GM10266 (cell line): Measurements from ENCODE around the gene ATXN1.

Source experiments
- DNase-seq: peaks from one replicate; pipeline ENCODE4 v3.0.0; 2012; ENCODE audit errors: extremely low spot score
- TF ChIP-seq, protein P1 (sequence below): IDR thresholded peaks from 2 replicates; pipeline ENCODE4 v1.5.1; 2012; ENCODE audit warnings: mild to moderate bottlenecking, low read depth; ENCODE audit not compliant: control insufficient read depth, insufficient read depth; ENCODE audit errors: missing control alignments

Gene ATXN1

DNA sequence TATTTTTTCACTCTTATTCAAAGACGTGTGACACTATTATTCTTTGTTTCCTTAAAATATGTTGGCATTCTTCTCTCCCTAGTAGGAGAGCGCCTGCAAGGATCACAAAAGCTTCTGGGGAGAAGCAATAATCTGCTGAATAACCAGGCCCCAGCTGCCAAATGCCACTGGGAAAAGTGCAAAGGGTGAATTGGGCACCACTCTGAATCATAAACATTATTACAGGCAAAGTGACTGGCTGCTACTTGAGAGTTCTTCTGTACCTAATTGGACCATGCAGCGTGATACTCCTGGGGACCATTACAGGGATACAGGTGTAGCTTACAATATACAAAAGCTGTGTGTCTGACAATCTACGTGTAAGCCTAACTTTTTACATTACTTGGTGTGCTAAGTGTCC lies 152.8 kb downstream of the ATXN1 start:
- DNase-seq: no peak

DNA sequence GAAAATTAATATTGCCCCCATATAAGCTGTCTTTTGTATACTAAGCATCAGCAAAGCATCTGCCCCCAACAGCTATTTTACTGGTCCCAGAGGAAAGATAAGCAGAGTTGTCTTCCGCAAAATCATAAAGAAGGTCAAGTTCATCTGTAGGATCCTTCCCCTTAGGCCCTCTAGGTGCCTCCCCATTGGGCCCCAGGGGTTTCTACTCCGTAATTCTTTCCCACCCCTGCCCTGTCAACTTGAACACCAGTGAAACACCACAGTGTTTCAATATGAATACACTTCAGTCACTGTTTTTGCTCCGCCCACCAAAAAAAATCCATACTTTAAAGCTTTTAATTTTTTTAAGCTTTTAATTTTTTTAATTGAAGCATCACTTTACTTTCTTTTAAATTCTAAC lies 159.2 kb downstream of the ATXN1 start:
- peak; percentile 80 for DNase-seq
- TF ChIP-seq, protein P1, sequence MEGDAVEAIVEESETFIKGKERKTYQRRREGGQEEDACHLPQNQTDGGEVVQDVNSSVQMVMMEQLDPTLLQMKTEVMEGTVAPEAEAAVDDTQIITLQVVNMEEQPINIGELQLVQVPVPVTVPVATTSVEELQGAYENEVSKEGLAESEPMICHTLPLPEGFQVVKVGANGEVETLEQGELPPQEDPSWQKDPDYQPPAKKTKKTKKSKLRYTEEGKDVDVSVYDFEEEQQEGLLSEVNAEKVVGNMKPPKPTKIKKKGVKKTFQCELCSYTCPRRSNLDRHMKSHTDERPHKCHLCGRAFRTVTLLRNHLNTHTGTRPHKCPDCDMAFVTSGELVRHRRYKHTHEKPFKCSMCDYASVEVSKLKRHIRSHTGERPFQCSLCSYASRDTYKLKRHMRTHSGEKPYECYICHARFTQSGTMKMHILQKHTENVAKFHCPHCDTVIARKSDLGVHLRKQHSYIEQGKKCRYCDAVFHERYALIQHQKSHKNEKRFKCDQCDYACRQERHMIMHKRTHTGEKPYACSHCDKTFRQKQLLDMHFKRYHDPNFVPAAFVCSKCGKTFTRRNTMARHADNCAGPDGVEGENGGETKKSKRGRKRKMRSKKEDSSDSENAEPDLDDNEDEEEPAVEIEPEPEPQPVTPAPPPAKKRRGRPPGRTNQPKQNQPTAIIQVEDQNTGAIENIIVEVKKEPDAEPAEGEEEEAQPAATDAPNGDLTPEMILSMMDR: no peak

More for the DNA sequence above, 152.8 kb downstream of the ATXN1 start:
- TF ChIP-seq, protein P1: no peak

DNA sequence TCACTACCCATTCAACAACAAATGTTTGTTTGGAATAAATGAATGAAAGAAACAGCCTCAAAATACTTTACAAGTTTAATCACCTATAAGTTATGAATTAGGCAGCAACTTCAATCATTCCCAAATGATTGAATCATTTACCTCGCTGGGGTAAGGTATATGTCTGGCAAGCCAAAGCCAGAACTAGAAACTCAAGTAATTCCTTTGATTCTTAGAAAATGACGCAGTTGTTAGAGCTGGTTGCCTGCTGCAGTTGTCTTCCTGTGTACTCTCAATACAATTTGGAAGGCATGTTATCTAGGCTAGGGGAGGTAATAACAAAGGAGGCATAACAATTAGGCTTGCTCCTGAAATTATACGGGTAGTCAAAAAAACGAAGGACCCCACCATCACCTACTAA lies 160.6 kb downstream of the ATXN1 start:
- no peak for DNase-seq
- TF ChIP-seq, protein P1: no peak

DNA sequence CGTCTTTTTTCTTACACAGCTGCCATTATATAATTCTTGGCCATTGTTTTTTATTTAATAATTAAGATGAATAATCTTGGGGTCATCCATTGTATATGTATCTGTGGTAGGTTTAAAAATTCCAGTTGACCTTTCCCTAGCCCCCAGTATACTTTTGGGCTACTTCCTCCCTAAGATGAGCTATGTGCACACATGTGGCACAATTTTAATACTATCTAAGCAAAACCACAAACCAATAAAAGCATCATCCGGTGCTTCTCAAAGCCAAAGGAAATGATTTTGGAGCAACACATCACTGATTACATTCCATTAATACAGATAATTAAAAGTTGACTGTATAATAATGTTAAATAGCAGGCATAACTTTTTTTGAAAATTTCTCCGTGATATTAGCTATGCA lies 161.2 kb downstream of the ATXN1 start:
- no peak for DNase-seq
- TF ChIP-seq, protein P1: no peak

DNA sequence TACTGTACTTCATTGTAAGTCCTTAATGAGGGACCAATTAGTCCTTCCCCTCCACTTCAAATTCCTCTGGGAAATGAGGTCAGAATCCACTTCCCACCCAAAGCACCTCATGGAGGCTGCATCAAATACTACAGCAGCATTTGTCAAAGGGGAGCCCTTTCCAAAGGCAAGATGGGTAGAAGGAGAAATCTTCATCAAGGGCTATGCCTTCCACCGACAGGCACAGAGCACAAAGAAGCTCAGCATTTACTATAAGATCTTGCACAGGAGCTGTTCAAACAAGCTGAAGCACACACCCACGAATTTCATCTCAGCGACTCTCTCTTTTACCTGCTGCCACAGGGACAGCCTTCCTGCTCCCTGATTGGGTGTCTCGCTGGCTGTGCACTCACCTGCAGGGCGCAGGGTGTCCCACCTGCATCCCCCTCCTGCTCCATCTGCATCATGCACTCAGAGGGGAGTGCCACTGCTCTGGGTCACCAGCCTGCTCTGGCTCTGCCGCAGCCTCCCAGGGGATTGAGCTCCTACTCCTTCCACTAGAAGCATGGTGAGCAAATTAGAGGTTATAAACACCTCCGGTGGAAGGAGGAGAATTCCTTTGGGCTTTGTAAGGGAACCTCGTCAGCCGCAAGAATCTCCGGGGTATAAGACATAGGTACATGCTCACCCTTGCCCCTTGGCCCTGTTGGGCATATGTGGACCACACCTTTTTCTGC lies 164.5 kb downstream of the ATXN1 start:
- DNase-seq: no peak
- TF ChIP-seq, protein P1: no peak

DNA sequence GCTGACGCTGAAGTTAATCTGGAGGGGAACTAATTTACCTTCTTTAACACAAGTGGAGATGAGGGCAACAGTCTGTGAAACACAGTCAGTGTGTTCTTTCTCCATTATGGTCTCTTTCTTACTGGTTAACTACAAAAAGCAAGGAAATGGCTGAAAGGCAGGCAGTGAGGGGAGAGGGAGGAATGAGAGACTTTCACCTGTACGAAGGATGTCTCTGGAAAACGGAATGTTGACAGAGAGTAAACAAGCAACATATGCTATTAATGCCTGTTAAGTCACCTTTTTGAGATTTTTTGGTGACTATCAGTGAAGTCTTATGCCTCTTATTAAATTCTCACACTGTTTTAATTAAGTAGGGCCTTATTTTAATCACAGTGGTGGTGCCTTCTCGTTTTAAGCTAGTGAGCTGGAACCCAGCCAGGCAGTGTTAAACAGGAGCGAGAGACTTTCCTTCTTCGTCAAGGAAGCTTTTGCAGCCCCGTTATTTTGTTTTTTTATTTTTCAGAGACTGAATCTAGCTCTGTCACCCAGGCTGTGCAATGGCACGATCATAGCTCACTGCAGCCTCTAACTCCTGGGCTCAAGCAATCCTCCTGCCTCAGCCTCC lies 165.6 kb downstream of the ATXN1 start:
- TF ChIP-seq, protein P1: no peak
- DNase-seq: no peak

DNA sequence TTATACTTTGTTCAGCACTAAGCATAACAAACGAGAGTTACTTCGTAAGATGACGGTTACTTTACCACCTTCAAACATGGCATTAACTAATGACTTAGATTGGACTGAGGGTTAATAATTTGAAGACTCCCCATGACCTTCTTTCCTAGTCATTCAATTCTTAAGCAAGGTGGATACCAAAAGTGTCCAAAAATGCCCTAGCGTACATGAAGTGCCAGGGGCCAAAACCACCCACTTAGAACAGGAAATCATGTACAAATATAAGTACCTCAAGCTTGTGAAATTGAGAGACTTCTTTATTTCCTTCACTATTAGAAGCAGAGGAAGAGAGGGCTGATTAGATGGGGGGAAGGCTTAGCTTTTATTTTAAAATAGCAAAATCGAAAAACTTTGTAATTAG lies 166.4 kb downstream of the ATXN1 start:
- TF ChIP-seq, protein P1: no peak
- no peak for DNase-seq
